ENCODE data around the gene ELOVL6.

DNA sequence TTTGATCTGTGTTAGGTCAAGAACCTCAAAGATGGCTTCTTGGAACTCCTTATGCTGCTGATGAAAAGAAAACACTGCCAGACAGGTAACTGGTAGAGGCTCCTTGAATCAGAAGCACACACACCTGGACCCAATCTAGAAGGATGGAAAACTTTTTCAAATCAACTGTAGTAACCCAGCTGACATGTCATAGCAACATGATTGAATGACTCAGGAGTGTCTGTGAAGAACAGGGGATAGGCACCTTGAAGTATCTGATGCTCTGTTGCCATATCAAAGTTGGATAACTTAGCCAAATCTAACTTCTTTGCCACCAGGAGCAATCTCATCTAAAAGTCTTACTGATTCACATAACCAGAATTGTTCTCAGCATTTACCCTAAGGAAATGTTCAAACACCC is 98.8 kb downstream of the ELOVL6 start:
- TF ChIP-seq, protein P1, sequence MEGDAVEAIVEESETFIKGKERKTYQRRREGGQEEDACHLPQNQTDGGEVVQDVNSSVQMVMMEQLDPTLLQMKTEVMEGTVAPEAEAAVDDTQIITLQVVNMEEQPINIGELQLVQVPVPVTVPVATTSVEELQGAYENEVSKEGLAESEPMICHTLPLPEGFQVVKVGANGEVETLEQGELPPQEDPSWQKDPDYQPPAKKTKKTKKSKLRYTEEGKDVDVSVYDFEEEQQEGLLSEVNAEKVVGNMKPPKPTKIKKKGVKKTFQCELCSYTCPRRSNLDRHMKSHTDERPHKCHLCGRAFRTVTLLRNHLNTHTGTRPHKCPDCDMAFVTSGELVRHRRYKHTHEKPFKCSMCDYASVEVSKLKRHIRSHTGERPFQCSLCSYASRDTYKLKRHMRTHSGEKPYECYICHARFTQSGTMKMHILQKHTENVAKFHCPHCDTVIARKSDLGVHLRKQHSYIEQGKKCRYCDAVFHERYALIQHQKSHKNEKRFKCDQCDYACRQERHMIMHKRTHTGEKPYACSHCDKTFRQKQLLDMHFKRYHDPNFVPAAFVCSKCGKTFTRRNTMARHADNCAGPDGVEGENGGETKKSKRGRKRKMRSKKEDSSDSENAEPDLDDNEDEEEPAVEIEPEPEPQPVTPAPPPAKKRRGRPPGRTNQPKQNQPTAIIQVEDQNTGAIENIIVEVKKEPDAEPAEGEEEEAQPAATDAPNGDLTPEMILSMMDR (IDR thresholded peaks at IDR 0.05): no peak
- TF ChIP-seq POLR2AphosphoS5 (IDR thresholded peaks at IDR 0.05) (no peak), POLR2A (IDR thresholded peaks at IDR 0.05) (no peak), EP300 (IDR thresholded peaks at IDR 0.05; ENCODE audit: low read depth) (no peak)

Data from transverse colon (tissue), 4 donors.